Neural progenitor cell (in vitro differentiated cells): ENCODE measurements around the gene PCSK5. TPM values are rescaled to one million over a fixed set of nuclear protein-coding genes. Genes with fewer than 3 reads are reported as not detected.

ENCODE experiments used
- DNase-seq: peaks from one replicate; pipeline ENCODE4 v3.0.0-alpha.2; 2016; ENCODE audit warnings: low spot score
- H2AFZ ChIP-seq: fragments of 200-600 bp; sonication (generic); replicated peaks from 2 replicates; pipeline ENCODE4 v1.6.1; 2016; ENCODE audit warnings: antibody characterized with exemption
- H3F3A ChIP-seq: fragments of 200-600 bp; sonication (generic); 2 replicates; pipeline ENCODE4 v1.6.1; 2016; ENCODE audit warnings: antibody characterized with exemption, low read depth
- H3K27ac ChIP-seq: fragments of 200-600 bp; sonication (generic); 2 replicates; pipeline ENCODE4 v1.5.1; 2016; ENCODE audit warnings: mild to moderate bottlenecking
- H3K27me3 ChIP-seq: fragments of 200-600 bp; sonication (generic); 2 replicates; pipeline ENCODE4 v1.6.1; 2016; ENCODE audit warnings: mild to moderate bottlenecking, moderate library complexity
- H3K36me3 ChIP-seq: fragments of 200-600 bp; sonication (generic); 2 replicates; pipeline ENCODE4 v1.5.1; 2016
- H3K4me1 ChIP-seq: fragments of 200-600 bp; sonication (generic); 2 replicates; pipeline ENCODE4 v1.6.1; 2016; ENCODE audit warnings: mixed run types
- H3K4me2 ChIP-seq: fragments of 200-600 bp; sonication (generic); 2 replicates; pipeline ENCODE4 v1.6.1; 2016
- H3K4me3 ChIP-seq: fragments of 200-600 bp; sonication (generic); 2 replicates; pipeline ENCODE4 v1.5.1; 2016
- H3K79me2 ChIP-seq: fragments of 200-600 bp; sonication (generic); 2 replicates; pipeline ENCODE4 v1.6.1; 2016; ENCODE audit warnings: low read depth
- H3K9ac ChIP-seq: fragments of 200-600 bp; sonication (generic); 2 replicates; pipeline ENCODE4 v1.6.1; 2016
- H3K9me3 ChIP-seq: fragments of 200-600 bp; sonication (generic); 2 replicates; pipeline ENCODE4 v1.5.1; 2016; ENCODE audit warnings: low read depth
- H4K20me1 ChIP-seq: fragments of 200-600 bp; sonication (generic); 2 replicates; pipeline ENCODE4 v1.6.1; 2016; ENCODE audit warnings: low read depth
- H3K27ac Mint-ChIP-seq: 3 replicates; pipeline ENCODE4 v1.8.0; 2021; ENCODE audit warnings: mixed read lengths
- H3K27me3 Mint-ChIP-seq: 2 replicates; pipeline ENCODE4 v1.8.0; 2022; ENCODE audit warnings: low read depth, mild to moderate bottlenecking, inconsistent platforms, moderate library complexity, mixed read lengths; ENCODE audit not compliant: insufficient read depth
- H3K36me3 Mint-ChIP-seq: 3 replicates; pipeline ENCODE4 v1.8.0; 2021; ENCODE audit warnings: mixed read lengths
- H3K4me1 Mint-ChIP-seq: 3 replicates; pipeline ENCODE4 v1.8.0; 2021; ENCODE audit warnings: mixed read lengths
- H3K4me3 Mint-ChIP-seq: 3 replicates; pipeline ENCODE4 v1.8.0; 2021; ENCODE audit warnings: mild to moderate bottlenecking, moderate library complexity, mixed read lengths
- H3K9me3 Mint-ChIP-seq: 3 replicates; pipeline ENCODE4 v1.8.0; 2020; ENCODE audit warnings: mixed read lengths
- CTCF ChIP-seq: fragments of 200-600 bp; sonication (generic); IDR thresholded peaks from 2 replicates; pipeline ENCODE4 v1.5.1; 2017; ENCODE audit warnings: antibody characterized with exemption, mild to moderate bottlenecking
- EZH2 ChIP-seq: fragments of 200-600 bp; sonication (generic); IDR thresholded peaks from 2 replicates; pipeline ENCODE4 v1.6.1; 2017; ENCODE audit warnings: antibody characterized with exemption, mild to moderate bottlenecking, moderate library complexity
- EZH2phosphoT487 ChIP-seq: fragments of 200-600 bp; sonication (generic); IDR thresholded peaks from 2 replicates; pipeline ENCODE4 v1.6.1; 2017; ENCODE audit warnings: antibody characterized with exemption
- total RNA-seq: library from RNA; depleted of rRNA; stranded (reverse); fragments of >200 nt; gene quantifications from 2 replicates; pipeline ENCODE4 v1.2.3, GENCODE V29; 2015; ENCODE audit warnings: low replicate concordance

The PCSK5 gene
- total RNA-seq, 1 donor from 2014 or later, result 23.4 TPM

GRCh38 chr9:76037587-76038225 lies 147.2 kb downstream of the PCSK5 start:
- no peaks in the 10 kb centered on the region for H3K79me2 ChIP-seq
- H3K9me3 ChIP-seq, result no peaks in the 10 kb centered on the region
- H3K4me1 ChIP-seq, result peaks cover 19% of the 10 kb centered on the region
- no peak overlapping the region for H3K4me3 ChIP-seq
- no peak overlapping the region for H3K4me3 Mint-ChIP-seq
- H4K20me1 ChIP-seq, result no peaks in the 10 kb centered on the region
- H2AFZ ChIP-seq, result no peak overlapping the region
- H3K36me3 ChIP-seq, result peaks cover 5% of the 10 kb centered on the region
- H3K36me3 Mint-ChIP-seq, result peaks cover 20% of the 10 kb centered on the region
- H3K27ac ChIP-seq, result no peak overlapping the region
- no peak for DNase-seq
- H3K9me3 Mint-ChIP-seq, result no peaks in the 10 kb centered on the region
- no peaks in the 10 kb centered on the region for H3K27me3 ChIP-seq
- H3F3A ChIP-seq, result no peaks in the 10 kb centered on the region
- TF ChIP-seq CTCF (no peak), EZH2phosphoT487 (no peak), EZH2 (no peak)
- H3K4me1 Mint-ChIP-seq, result no peaks in the 10 kb centered on the region
- H3K27me3 Mint-ChIP-seq, result peaks cover 2% of the 10 kb centered on the region
- H3K9ac ChIP-seq, result no peak overlapping the region
- H3K4me2 ChIP-seq, result no peak overlapping the region
- no peak overlapping the region for H3K27ac Mint-ChIP-seq

- Histone ChIP-seq H4K20me1 (no peaks in the 10 kb centered on the region), H3K79me2 (no peaks in the 10 kb centered on the region), H3K4me2 (no peak overlapping the region), H3K27ac (no peak overlapping the region), H3K9ac (no peak overlapping the region), H3K36me3 (peaks cover 5% of the 10 kb centered on the region), H3K4me1 (peaks cover 19% of the 10 kb centered on the region), H3K27me3 (no peaks in the 10 kb centered on the region), H3K4me3 (no peak overlapping the region), H2AFZ (no peak overlapping the region), H3F3A (no peaks in the 10 kb centered on the region), H3K9me3 (no peaks in the 10 kb centered on the region)
- no peak for DNase-seq
- Mint-ChIP-seq H3K27ac (no peak overlapping the region), H3K36me3 (peaks cover 19% of the 10 kb centered on the region), H3K27me3 (peaks cover 2% of the 10 kb centered on the region), H3K4me3 (no peak overlapping the region), H3K4me1 (no peaks in the 10 kb centered on the region), H3K9me3 (no peaks in the 10 kb centered on the region)
- no peak for TF ChIP-seq EZH2phosphoT487
These were observed 148.0 kb downstream of the PCSK5 start for GRCh38 chr9:76038431-76038830.

GRCh38 chr9:76044266-76044819 lies 153.9 kb downstream of the PCSK5 start:
- H3K36me3 Mint-ChIP-seq, result peaks cover 7% of the 10 kb centered on the region
- no peak overlapping the region for H3K27ac Mint-ChIP-seq
- H3K27me3 Mint-ChIP-seq, result no peaks in the 10 kb centered on the region
- H3K79me2 ChIP-seq, result no peaks in the 10 kb centered on the region
- H3K4me3 Mint-ChIP-seq, result no peak overlapping the region
- H3K27ac ChIP-seq, result no peak overlapping the region
- no peaks in the 10 kb centered on the region for H3K36me3 ChIP-seq
- H3F3A ChIP-seq, result no peaks in the 10 kb centered on the region
- H3K9me3 ChIP-seq, result no peaks in the 10 kb centered on the region
- no peaks in the 10 kb centered on the region for H3K9me3 Mint-ChIP-seq
- H4K20me1 ChIP-seq, result no peaks in the 10 kb centered on the region
- no peak overlapping the region for H3K4me3 ChIP-seq
- no peak for TF ChIP-seq EZH2
- TF ChIP-seq EZH2phosphoT487, result no peak
- TF ChIP-seq CTCF, result no peak
- H3K4me1 Mint-ChIP-seq, result peaks cover 19% of the 10 kb centered on the region
- H2AFZ ChIP-seq, result no peak overlapping the region
- no peak for DNase-seq
- peaks cover 3% of the 10 kb centered on the region for H3K4me1 ChIP-seq
- no peak overlapping the region for H3K9ac ChIP-seq
- no peaks in the 10 kb centered on the region for H3K27me3 ChIP-seq
- no peak overlapping the region for H3K4me2 ChIP-seq

- H3K4me1 Mint-ChIP-seq, result peaks cover 21% of the 10 kb centered on the region
- no peak for TF ChIP-seq EZH2
- TF ChIP-seq CTCF, result no peak
- no peak for TF ChIP-seq EZH2phosphoT487
- Histone ChIP-seq H3F3A (no peaks in the 10 kb centered on the region), H3K9ac (no peak overlapping the region), H3K4me1 (peaks cover 4% of the 10 kb centered on the region), H3K36me3 (no peaks in the 10 kb centered on the region), H2AFZ (no peak overlapping the region), H3K4me3 (no peak overlapping the region), H3K27ac (no peak overlapping the region), H4K20me1 (no peaks in the 10 kb centered on the region), H3K9me3 (no peaks in the 10 kb centered on the region), H3K79me2 (no peaks in the 10 kb centered on the region), H3K4me2 (no peak overlapping the region), H3K27me3 (no peaks in the 10 kb centered on the region)
- no peak overlapping the region for H3K27ac Mint-ChIP-seq
- H3K27me3 Mint-ChIP-seq, result no peaks in the 10 kb centered on the region
- no peak for DNase-seq
- H3K9me3 Mint-ChIP-seq, result no peaks in the 10 kb centered on the region
- H3K4me3 Mint-ChIP-seq, result no peak overlapping the region
- H3K36me3 Mint-ChIP-seq, result peaks cover 7% of the 10 kb centered on the region
These were observed 154.7 kb downstream of the PCSK5 start for GRCh38 chr9:76045221-76045620.
